ENCODE data around the gene FAP.

- no peak for TF ChIP-seq POLR2A (IDR thresholded peaks at IDR 0.05; ENCODE audit: low read depth, low read length)
- TF ChIP-seq POLR2AphosphoS5 (IDR thresholded peaks at IDR 0.05; ENCODE audit: low read depth, low read length): no peak
- no peak for TF ChIP-seq TAF1 (IDR thresholded peaks at IDR 0.05; ENCODE audit: borderline replicate concordance, low read depth, low read length)
Observed at GRCh38 chr2:162197069-162197825, 46.0 kb downstream of the FAP start.

Measured in GM12892 (cell line).